ENCODE measurements around the gene PPM1L. TPM values are rescaled to one million over a fixed set of nuclear protein-coding genes. Genes with fewer than 3 reads are reported as not detected.
"Not testable (repeated sequence)": the region's sequence is repeated elsewhere in the genome, so short reads cannot be mapped to it uniquely, and the experiment has no call there.

Gene PPM1L
- total RNA-seq, 1 experiment from 2014 or later: 0.41 TPM

DNA sequence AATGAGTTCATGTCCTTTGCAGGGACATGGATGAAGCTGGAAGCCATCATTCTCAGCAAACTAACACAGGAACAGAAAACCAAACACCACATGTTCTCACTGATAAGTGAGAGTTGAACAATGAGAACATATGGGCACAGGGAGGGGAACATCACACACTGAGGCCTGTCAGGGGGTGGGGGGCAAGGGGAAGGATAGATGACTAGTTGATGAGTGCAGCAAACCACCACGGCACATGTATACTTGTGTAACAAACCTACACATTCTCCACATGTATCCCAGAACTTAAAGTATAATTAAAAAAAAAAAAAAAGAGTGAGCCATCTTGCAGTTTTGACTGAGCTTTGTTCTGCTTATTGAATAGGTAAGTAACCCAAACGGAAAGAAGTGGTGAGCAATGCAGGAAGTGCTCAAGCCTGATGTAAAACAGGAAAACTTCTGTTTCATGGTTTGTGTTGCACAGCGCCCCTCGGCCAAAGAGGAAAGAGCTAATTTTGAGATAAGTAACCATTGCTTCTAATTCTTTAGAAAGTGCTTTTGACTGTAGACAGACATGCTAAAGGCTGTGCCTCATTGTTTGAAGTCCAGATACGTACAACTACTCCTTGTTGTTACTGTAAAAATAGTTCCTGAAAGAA, 279.0 kb downstream of the PPM1L start:
- DNase-seq (ENCODE audit: low spot score): not testable (repeated sequence)

DNA sequence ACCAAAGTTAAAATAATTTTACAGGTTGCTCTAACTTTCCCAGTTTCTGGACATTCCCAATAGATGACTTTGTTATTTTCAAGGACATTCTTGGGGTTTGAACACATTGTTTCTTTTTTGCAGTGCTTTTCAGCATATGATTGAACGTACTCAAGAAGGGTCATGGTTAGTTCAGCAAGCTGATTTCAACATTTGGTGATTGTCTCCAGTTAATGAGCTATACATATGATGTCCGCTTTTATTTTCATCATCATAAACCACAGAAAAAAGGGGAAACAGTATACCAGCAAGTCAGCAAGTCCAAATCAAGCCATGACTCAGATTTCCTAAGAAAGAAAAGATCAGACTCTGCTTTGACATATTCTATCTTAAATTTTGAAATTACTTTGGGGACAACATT, 279.7 kb downstream of the PPM1L start:
- no peak for DNase-seq (ENCODE audit: low spot score)

DNA sequence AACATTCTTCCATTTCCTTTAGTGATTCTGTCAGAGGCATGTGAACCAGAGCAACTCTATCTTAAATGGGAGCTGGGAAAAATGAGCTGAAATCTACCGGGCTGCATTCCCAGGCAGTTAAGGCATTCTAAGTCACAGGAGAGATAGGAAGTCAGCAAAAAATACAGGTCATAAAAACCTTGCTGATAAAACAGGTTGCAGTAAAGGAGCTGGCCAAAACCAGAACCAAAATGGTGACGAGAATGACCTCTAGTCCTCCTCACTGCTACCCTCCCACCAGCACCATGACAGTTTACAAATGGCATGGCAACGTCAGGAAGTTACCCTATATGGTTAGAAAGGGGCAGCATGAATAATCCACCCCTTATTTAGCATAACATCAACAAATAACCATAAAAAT, 282.7 kb downstream of the PPM1L start:
- peak; percentile 19 for DNase-seq (ENCODE audit: low spot score)

DNA sequence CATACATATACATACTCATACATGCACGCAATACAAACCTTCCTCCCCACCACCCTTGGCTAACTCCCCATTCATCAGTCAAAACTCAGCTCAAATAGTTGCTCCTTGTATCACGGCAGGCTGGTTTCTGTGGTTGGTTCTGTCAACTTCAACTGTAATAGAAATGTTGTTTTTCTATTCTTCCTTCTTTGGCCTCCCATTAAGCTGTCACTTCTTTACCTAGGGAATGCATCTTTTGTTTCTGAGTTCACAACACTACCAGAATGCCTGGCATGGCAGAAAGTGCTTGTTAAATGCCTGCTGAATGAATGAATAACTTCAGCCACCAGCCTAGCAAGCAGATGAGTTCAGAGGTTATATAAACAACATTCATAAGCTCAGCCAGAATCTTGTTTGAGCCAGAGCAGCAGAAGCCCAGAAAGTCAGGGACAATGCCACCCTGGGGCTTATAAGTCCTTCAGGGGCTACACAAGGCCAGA, 286.0 kb downstream of the PPM1L start:
- DNase-seq (ENCODE audit: low spot score): no peak

DNA sequence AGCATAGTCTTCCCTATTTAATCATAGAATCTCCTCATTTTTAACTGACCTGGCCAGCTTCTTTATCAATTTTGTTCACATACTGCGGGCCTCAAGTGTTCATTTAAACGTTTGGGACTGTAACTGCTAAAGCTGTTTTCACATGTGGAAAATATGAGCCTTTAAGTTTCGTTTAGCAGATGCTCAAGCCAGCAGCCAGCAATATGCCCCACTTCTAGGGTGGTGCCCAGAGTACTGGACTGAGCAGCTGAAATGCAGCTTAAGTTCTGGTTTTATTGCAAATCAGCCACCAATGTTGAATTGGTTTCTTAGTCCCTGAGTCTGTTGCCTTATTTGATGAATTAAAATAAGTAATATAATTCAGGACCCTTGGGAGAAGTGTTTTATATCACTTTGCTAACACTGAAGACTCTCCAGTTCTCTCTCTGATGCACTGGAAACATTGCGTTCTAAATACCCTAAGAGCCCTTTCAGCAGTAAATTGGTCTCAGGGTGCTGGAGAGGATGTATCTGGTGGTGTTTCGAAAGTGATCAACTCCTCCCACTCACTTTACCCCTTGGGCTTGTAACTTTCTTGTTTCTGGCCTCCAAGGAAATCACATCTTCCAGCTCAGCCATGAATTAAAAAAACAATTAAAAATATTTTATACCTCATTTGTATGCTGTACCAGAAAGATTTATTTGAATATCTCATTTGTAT, 287.5 kb downstream of the PPM1L start:
- no peak for DNase-seq (ENCODE audit: low spot score)

DNA sequence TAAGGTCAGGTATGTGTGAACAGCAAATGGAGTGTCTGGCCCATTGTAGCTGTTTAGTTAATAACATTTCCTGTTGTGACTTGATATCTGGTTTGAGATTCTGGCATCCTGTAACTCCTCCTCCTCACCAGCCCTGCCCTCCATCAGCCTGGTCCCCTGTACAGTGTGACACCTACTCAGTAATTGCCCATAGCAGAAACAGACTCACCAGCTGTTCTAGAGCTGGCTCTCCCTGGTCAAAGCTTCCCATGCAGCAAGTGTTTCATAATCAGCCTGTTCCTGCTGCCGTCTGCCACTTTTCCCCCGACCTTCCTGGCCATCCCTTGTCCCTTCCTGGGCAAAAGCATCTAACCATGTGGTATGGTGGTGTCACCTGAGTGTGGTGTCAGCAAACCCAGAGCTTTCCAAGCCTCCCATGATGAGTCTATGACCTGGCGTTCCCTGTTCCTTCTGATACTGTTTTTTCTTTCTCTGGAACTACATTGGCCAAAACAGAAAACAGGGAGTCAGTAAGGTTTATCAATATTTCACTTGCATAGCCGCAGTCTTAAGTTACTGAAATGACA, 293.7 kb downstream of the PPM1L start:
- no peak for DNase-seq (ENCODE audit: low spot score)

DNA sequence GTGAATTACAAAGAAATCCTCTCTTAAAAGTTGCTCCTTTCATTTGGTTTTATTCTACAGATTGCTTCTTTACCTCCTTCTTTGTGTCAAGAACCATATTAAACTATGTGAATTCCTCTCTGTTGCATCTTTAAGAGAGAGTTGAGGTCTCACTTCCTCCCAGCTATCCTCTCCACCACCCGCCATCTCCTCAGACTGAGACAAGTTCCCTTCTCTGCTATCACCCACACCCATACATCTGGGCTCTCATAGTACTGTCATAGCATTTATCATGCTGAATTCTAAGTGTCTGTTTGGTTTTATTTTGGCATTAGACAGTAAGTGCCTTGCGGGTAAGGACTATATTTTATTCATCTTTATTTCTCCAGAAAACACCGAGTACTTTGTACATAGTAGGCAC, 294.9 kb downstream of the PPM1L start:
- no peak for DNase-seq (ENCODE audit: low spot score)

DNA sequence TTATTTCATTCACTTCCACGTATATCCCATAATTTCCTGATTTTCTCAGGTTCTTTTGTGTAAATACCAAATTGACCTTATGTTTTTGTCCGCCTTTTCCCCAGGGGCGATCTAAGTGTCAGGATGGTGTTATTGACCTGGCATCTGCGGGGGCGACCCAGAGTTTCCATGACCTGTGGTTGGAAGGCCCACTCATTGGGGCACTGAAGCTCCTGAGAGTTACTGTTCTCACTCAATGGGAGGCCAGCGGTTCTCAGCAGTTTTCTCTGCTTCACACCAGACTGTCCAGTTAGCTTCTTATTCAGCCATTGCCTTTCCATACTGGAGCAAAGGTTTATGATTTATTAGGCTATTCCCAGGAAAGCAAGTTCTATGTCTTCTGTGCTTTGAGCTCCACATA, 295.8 kb downstream of the PPM1L start:
- DNase-seq (ENCODE audit: low spot score): no peak

DNA sequence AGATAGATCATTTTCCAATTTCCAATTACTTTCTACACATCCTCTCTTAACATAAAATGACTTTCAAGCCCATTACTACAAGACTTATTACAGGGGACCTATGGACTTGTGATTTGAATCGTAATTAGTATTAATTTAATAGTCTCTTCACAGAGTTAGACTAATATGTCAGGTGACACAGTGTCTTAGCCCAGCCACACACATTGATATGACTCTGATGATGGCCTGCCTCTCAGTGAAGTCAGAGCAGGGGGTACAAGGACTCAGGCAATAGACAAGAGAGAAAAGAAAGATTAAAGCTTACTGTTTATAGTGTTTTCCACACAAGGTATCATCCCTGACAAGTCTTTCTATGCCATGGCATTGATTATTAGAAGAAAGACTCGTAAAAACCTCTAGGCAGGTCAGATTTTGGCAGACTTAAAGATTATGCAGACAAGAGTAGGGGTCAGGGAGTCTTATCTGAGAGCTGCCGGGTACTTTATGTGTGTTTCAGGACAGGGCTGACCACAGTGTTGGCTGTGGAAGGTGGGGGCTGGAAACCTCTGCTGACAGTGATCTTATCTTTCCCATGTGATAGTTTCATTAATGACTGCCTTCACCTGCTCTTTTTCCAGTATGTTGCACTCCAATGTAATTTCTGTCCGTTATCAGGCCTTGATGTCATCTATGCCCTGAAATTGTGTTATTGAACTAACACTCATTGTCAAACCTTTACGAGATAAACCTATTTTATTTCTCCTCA, 299.0 kb downstream of the PPM1L start:
- no peak for DNase-seq (ENCODE audit: low spot score)

DNA sequence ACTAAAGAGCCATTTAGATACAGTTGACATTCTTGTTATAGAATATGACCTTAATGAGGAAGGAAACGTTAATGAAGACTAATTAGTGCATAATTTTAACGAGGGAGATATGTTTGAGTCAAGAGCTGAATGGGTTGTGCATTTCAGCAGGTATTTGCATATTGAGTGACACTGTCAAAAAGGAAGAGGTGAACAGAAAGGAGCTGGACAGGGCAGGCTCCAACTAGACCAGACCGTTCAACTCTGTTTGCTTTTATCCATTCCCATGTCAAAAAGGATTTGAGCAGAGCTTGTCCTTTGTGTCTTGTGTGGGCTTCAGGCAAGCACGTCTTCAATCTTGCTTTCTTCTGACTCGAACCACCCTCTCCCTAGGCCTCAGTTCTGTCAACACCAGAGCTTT, 308.4 kb downstream of the PPM1L start:
- DNase-seq (ENCODE audit: low spot score): no peak

DNA sequence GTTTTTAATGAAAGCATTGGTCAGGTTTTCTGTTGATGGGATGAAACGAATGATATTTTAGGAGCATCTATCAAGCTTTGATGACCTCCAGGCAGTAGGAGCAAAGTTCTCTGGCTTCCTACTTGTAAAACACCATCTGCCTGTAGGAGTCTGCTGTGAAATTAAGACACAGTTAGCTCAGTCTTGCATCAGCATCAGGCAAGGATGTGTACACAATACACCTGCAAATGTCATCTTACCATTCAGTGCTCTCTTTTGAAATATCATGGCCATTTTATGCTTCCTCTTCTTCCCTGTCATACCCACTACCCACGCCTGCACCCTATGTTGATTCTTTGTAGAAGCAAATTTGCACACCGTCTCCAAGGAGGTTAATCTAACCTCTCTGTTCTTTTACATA, 310.9 kb downstream of the PPM1L start:
- DNase-seq (ENCODE audit: low spot score): no peak

DNA sequence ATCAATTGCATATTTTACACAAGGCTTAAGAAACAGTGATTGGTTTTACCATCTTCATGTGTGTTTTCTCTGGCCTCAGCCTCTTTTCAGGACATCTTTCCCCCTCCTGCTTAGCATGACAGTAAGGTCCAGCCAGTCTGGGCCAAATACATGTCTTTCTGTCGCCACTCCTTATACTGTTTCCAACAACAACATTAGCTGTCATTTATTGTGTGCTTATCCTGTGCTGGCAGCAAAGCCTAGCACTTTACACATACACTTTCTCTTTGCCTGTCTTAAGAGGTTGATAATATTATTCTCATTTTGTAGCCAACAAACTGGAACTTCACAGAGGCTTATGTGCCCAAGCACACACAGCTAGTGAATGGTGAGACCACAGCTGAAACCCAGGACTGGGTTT, 311.3 kb downstream of the PPM1L start:
- no peak for DNase-seq (ENCODE audit: low spot score)

DNA sequence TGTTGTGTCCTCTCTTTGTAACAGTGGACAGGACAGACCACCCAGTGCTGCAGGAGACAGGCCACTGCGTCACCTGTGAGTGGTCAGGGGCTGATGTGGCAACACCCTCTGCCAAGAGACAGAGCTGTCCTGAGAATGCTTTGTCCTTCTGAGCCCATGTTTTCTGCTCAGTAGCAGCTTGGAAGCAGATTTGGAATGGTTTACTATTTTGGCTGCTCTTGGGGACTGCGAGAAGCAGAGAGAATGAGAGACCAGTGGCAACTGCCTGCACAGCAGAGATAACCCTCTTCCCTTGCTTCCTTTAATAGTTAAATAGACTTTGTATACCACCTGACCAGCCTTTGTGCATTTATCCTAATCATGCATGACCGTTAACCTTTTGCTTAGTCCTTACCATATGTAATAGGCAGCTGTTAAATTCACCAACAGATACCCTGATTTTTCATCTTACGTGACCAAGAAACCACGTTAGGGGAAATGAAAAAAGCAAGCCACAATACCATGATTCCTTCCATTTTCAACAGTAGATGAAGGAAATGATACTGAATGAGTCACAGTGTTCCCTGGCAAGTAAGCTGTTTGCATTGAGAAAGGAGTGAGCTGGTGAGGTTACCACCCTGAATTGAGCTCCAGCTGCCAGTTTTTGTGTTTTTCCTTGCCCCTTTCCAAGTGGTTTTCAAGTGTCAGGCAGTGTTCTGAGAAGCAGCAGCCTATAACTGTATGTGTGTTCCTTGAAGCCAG, 313.6 kb downstream of the PPM1L start:
- DNase-seq (ENCODE audit: low spot score): peak; percentile 79

DNA sequence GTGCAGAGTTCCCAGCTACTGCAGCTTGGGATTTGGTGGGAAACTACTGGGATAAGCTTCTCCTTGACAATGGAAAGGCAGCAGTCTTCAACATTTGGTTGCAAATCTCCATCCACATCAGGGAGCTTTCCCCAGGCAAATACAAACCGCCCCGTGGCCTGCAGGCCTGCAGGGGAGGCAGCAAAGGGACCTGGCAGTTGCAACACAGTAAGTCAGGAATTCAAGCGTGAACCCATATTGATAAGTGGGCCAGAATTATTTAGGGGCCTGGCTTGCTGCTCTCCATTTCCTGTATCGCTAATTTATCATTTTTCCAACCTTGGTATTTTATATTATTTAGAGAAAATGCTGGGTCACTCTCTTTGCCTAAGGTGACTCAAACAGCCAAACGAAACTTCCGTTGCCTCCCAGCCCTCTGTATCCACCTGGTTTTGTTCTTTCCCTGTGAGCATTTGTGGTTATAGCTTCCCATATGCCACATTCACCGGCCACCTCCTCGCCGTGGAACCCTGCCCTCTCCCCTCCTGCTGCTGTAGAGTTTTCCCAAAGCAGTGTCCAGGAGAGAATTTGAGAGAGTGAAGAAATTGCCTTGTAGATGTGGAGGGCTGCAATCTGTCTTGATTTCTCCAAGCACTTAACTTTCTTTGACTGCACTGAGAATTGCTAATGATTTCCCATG, 314.4 kb downstream of the PPM1L start:
- no peak for DNase-seq (ENCODE audit: low spot score)

DNA sequence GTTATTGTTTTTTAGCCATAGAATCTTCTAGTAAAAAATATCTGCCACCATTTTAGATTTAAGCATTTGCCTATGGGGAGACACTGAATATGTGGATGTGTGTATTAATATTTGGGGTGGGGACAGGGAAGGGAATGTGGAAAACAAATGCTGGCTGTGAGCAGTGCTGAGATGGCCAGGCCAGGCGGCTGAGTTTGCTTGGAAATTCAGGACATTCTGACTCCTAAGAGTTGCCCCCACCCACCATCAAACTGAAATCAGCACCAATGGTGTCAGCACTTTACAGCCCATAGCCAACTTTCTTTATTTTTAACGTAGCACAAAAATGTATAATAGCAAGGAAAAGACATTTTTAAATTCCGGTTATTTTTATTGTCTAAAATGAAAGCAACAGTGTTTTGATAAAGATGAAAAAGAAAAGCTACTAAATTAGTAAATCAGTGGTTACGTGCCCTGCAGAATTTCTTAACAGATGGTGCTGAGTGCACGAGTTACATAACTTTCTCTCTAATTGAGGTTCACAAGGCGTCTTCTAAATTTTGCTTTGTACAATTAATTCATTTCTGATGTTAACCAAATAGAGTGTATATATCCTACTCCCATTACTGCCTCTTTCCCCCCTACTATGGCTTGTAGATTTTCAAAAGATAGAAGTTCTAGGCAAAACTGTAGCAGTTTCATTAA, 315.1 kb downstream of the PPM1L start:
- DNase-seq (ENCODE audit: low spot score): no peak

DNA sequence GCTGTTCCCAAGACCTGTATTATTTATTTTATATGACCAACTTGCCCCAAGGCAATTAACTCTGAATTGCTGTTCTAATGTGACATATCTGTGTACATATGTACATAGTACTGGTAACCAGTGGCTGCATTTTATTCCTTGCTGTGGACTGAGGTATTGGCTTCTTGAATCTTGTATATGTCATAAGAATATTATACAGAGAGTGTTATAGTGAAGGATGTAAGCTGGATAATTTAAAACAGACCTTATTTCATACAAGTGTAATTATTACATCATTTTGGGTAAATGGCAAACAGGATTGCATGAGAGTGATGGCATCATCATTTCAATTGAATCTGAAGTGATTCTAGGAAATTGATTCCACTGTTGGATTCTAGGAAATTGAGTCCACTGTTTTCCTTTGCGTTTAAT, 316.2 kb downstream of the PPM1L start:
- no peak for DNase-seq (ENCODE audit: low spot score)

DNA sequence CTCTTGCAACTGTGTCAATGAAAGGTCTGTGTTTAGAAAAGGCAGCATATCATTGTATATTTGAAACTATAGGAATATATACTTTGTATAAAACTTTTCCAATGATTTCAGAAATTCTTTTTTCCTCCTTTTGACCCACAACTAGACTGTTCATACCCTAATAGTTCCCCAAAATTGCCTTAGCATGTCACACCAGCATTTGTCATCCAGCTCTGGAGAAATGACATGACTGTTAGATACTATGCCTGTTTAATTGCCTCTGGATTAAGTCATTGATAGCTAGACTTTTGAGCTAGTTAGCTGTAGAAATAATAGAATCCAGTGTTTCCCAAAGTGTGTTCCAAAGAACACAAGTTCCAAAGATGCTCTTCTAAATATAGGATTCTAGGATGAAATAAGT, 316.7 kb downstream of the PPM1L start:
- DNase-seq (ENCODE audit: low spot score): no peak

DNA sequence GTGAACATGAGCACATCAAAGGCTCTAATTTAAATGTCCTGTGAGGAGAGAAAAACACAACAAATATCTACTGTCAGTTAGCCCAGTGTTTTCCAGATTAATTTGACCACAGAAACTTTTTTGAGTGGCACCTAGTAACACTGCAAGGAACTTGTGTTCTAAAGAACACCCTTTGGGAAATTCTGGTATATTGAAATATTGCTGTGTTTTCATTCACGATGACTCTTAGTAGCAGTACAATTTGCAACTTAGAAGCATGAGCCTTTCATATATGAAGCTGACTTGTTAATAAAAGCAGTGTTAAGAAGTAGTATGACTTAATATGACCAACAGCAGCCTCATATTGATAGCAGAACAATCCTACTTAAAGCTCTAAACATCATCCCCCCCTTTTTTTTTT, 317.1 kb downstream of the PPM1L start:
- no peak for DNase-seq (ENCODE audit: low spot score)

DNA sequence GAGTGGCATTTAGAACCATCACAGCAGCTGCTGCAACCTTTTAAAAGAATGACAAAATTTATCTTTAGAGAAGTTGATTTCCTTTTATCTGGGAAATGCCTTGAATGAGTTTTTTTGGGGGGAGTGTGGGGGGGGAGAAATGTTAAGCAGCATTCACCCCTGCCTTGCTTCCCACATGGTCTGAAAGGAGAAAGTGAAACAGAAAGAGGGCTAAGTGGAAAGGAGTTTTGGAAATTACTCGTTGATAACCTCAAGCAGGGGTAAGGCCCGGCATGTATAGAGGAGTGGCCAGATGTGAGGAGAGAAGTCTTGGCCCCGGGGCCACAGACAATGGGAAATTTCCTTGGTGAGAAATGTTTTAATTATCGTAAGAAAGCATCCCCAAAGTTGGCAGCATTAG, 325.6 kb downstream of the PPM1L start:
- no peak for DNase-seq (ENCODE audit: low spot score)

DNA sequence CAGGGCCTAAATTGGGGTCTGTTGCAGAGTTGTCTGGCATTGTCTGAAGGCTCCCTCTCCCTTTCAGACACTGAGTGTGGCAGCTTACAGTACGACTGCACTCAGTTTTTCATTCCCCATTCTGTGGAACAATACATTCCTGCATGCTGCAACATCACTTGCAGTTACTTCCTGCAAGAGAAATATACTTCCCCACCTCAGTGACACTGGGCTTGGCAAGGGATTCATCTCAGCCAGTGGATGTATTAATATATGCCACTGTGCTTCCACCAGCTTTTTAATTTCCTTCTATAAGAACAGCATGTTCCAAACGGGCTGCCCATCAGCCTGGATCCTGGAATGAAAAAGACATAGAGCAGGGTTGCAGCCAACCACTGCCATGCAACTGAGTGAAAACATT, 326.0 kb downstream of the PPM1L start:
- DNase-seq (ENCODE audit: low spot score): no peak

DNA sequence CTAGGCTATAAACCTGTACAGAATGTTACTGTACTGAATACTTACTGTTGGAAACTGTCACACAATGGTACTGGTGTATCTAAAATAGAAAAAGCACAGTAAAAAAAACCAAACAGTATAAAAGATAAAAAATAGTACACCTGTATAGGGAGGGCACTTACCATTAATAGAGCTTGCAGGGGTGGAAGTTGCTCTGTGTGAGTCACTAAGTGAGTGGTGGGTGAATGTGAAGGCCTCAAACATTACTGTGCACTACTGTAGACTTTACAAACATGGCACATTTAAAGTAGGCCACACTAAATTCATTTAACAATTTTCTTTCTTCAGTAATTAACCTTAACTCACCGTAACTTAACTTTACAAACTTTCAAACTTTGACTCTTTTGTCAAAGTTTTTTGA, 327.1 kb downstream of the PPM1L start:
- DNase-seq (ENCODE audit: low spot score): no peak
